ENCODE measurements around the gene SLC25A14.
"Not testable (repeated sequence)": the region's sequence is repeated elsewhere in the genome, so short reads cannot be mapped to it uniquely, and the experiment has no call there.

Gene SLC25A14

GRCh38 chrX:130339408-130340222 lies at the start of gene SLC25A14:
Gene SLC25A14, plus strand, starts transcription at chrX:130339919. Its CDS starts 360 bp downstream, at chrX:130340279.
- in situ Hi-C loops (cut with HindIII; ENCODE audit: low sequenced_read_pairs), result no loop called here

GRCh38 chrX:130295519-130296296 lies 44.0 kb upstream of the SLC25A14 start:
- in situ Hi-C loops (cut with HindIII; ENCODE audit: low sequenced_read_pairs), result no loop called here

GRCh38 chrX:130296297-130296678 lies 43.4 kb upstream of the SLC25A14 start:
- in situ Hi-C loops (cut with HindIII; ENCODE audit: low sequenced_read_pairs), result no loop called here

GRCh38 chrX:130296743-130297142 lies 43.0 kb upstream of the SLC25A14 start:
- in situ Hi-C loops (cut with HindIII; ENCODE audit: low sequenced_read_pairs), result no loop called here

GRCh38 chrX:130299279-130300009 lies 40.3 kb upstream of the SLC25A14 start:
- in situ Hi-C loops (cut with HindIII; ENCODE audit: low sequenced_read_pairs), result no loop called here

GRCh38 chrX:130300010-130300282 lies 39.8 kb upstream of the SLC25A14 start:
- in situ Hi-C loops (cut with HindIII; ENCODE audit: low sequenced_read_pairs), result no loop called here

GRCh38 chrX:130301405-130301804 lies 38.3 kb upstream of the SLC25A14 start:
- in situ Hi-C loops (cut with HindIII; ENCODE audit: low sequenced_read_pairs), result no loop called here

- in situ Hi-C loops (cut with HindIII; ENCODE audit: low sequenced_read_pairs), result no loop called here
Measured at GRCh38 chrX:130301977-130302376, 37.7 kb upstream of the SLC25A14 start.

- in situ Hi-C loops (cut with HindIII; ENCODE audit: low sequenced_read_pairs), result no loop called here
Measured at GRCh38 chrX:130304587-130305368, 34.9 kb upstream of the SLC25A14 start.

- in situ Hi-C loops (cut with HindIII; ENCODE audit: low sequenced_read_pairs), result not testable (repeated sequence)
Measured at GRCh38 chrX:130319886-130320285, 19.8 kb upstream of the SLC25A14 start.

- in situ Hi-C loops (cut with HindIII; ENCODE audit: low sequenced_read_pairs), result no loop called here
Measured at GRCh38 chrX:130321550-130321949, 18.2 kb upstream of the SLC25A14 start.

GRCh38 chrX:130330146-130330545 lies 9.6 kb upstream of the SLC25A14 start:
- in situ Hi-C loops (cut with HindIII; ENCODE audit: low sequenced_read_pairs), result no loop called here

- in situ Hi-C loops (cut with HindIII; ENCODE audit: low sequenced_read_pairs), result no loop called here
Measured at GRCh38 chrX:130330706-130331105, 9.0 kb upstream of the SLC25A14 start.

GRCh38 chrX:130336531-130336930 lies 3.2 kb upstream of the SLC25A14 start:
- in situ Hi-C loops (cut with HindIII; ENCODE audit: low sequenced_read_pairs), result no loop called here

- in situ Hi-C loops (cut with HindIII; ENCODE audit: low sequenced_read_pairs), result not testable (repeated sequence)
Measured at GRCh38 chrX:130338869-130339268, 850 bp upstream of the SLC25A14 start.

GRCh38 chrX:130340271-130340670 lies 552 bp downstream of the SLC25A14 start:
- in situ Hi-C loops (cut with HindIII; ENCODE audit: low sequenced_read_pairs), result no loop called here

- in situ Hi-C loops (cut with HindIII; ENCODE audit: low sequenced_read_pairs), result no loop called here
Measured at GRCh38 chrX:130343411-130343810, 3.7 kb downstream of the SLC25A14 start.

- in situ Hi-C loops (cut with HindIII; ENCODE audit: low sequenced_read_pairs), result no loop called here
Measured at GRCh38 chrX:130347321-130347720, 7.6 kb downstream of the SLC25A14 start.

- in situ Hi-C loops (cut with HindIII; ENCODE audit: low sequenced_read_pairs), result no loop called here
Measured at GRCh38 chrX:130351567-130351966, 11.8 kb downstream of the SLC25A14 start.

GRCh38 chrX:130352050-130352449 lies 12.3 kb downstream of the SLC25A14 start:
- in situ Hi-C loops (cut with HindIII; ENCODE audit: low sequenced_read_pairs), result not testable (repeated sequence)

- in situ Hi-C loops (cut with HindIII; ENCODE audit: low sequenced_read_pairs), result loop anchor here (25.0 kb wide), 1 partner anchor 536 kb away; the partner anchor contains the start of gene ENOX2
Measured at GRCh38 chrX:130376077-130376476, 36.4 kb downstream of the SLC25A14 start.

Measured in DLD1 (cell line).